Activated T-cell treated with anti-CD3 and anti-CD28 coated beads, Interleukin-2, amount 50 U/mL, for 72 hours (primary cell): ENCODE results near the gene STK25. TPM values are rescaled to one million over a fixed set of nuclear protein-coding genes. Genes with fewer than 3 reads are reported as not detected.
"Not testable (repeated sequence)": the region's sequence is repeated elsewhere in the genome, so short reads cannot be mapped to it uniquely, and the experiment has no call there.

ENCODE experiments used
- ATAC-seq, 2 donors: fragments of 150-1000 bp; cut with Tn5 transposase; replicated peaks in 1 of 2; 2 replicates each; pipeline ENCODE4 v1.10.0; 2021; ENCODE audit warnings: moderate library complexity in 2 of 2, mild to moderate bottlenecking in 1 of 2
- DNase-seq, 2 donors: peaks; one replicate each; pipeline ENCODE4 v3.0.0; 2021 to 2022; ENCODE audit warnings: mixed read lengths in 1 of 2
- H3K27ac Mint-ChIP-seq: one replicate; pipeline ENCODE4 v1.8.0; 2022; ENCODE audit warnings: mild to moderate bottlenecking, moderate library complexity, mixed read lengths
- H3K27me3 Mint-ChIP-seq: one replicate; pipeline ENCODE4 v1.8.0; 2022; ENCODE audit warnings: low read depth, mixed read lengths
- H3K36me3 Mint-ChIP-seq, 2 donors: one replicate each; pipeline ENCODE4 v1.8.0; 2022; ENCODE audit warnings: mixed read lengths in 2 of 2, mild to moderate bottlenecking in 1 of 2; ENCODE audit not compliant: insufficient read depth in 2 of 2
- H3K4me1 Mint-ChIP-seq: one replicate; pipeline ENCODE4 v1.8.0; 2022; ENCODE audit warnings: low read depth, mixed read lengths
- H3K4me3 Mint-ChIP-seq, 2 donors: one replicate each; pipeline ENCODE4 v1.8.0; 2022; ENCODE audit warnings: mild to moderate bottlenecking in 2 of 2, mixed read lengths in 2 of 2, moderate library complexity in 2 of 2
- H3K9me3 Mint-ChIP-seq, 2 donors: one replicate each; pipeline ENCODE4 v1.8.0; 2022; ENCODE audit warnings: mixed read lengths in 2 of 2
- total RNA-seq, 2 donors: library from RNA; stranded (reverse); gene quantifications; one replicate each; pipeline ENCODE4 v1.2.3, GENCODE V29; 2022

STK25 gene
- total RNA-seq, 2 donors from 2014 or later = 81.6 to 83.5 TPM

GRCh38 chr2:241451840-241452506 is 56.4 kb downstream of the STK25 start:
- no peaks in the 10 kb centered on the region for H3K9me3 Mint-ChIP-seq
- H3K4me1 Mint-ChIP-seq = no peaks in the 10 kb centered on the region
- no peak overlapping the region for H3K27ac Mint-ChIP-seq
- DNase-seq (no peak), ATAC-seq (no peak)
- peaks cover 1 to 2% of the 10 kb centered on the region in 2 donors for H3K36me3 Mint-ChIP-seq
- H3K27me3 Mint-ChIP-seq = peaks cover 39% of the 10 kb centered on the region
- H3K4me3 Mint-ChIP-seq = no peak overlapping the region

GRCh38 chr2:241450092-241450491 is 58.3 kb downstream of the STK25 start:
- peaks cover 47% of the 10 kb centered on the region for H3K27me3 Mint-ChIP-seq
- not testable (repeated sequence) for H3K36me3 Mint-ChIP-seq, H3K4me3 Mint-ChIP-seq, ATAC-seq, H3K4me1 Mint-ChIP-seq, DNase-seq, H3K9me3 Mint-ChIP-seq, H3K27ac Mint-ChIP-seq

- ATAC-seq = peak; percentile 29
- peaks cover 43% of the 10 kb centered on the region for H3K27me3 Mint-ChIP-seq
- H3K9me3 Mint-ChIP-seq = no peaks in the 10 kb centered on the region
- DNase-seq = peak; percentile 11 to 13
- H3K4me1 Mint-ChIP-seq = peaks cover 33% of the 10 kb centered on the region
- H3K4me3 Mint-ChIP-seq = no peak overlapping the region
- no peak overlapping the region for H3K27ac Mint-ChIP-seq
- H3K36me3 Mint-ChIP-seq = peaks cover 11 to 14% of the 10 kb centered on the region in 2 donors
These were observed 63.0 kb downstream of the STK25 start for GRCh38 chr2:241445426-241445825.

GRCh38 chr2:241443486-241444223 is 64.7 kb downstream of the STK25 start:
- Mint-ChIP-seq H3K9me3 (no peaks in the 10 kb centered on the region), H3K4me3 (peak overlapping the region; percentile 18 to 32), H3K27ac (peak overlapping the region; percentile 92), H3K27me3 (peaks cover 40% of the 10 kb centered on the region), H3K36me3 (peaks cover 9 to 17% of the 10 kb centered on the region in 2 donors), H3K4me1 (peaks cover 33% of the 10 kb centered on the region)
- ATAC-seq (peak; percentile 86 to 87), DNase-seq (peak; percentile 95 to 97)

Other genes with a start within 250 kb of the STK25 start
- gene HDLBP, start 192.9 kb downstream of the STK25 start, total RNA-seq = 100 to 1,000 TPM; 272 to 283 TPM
- 100 to 1,000 TPM; 269 to 272 TPM for gene SEPTIN2, start 192.7 kb downstream of the STK25 start, total RNA-seq
- gene FARP2, start 152.3 kb downstream of the STK25 start, total RNA-seq = 10 to 100 TPM; 30.2 to 30.8 TPM
- gene BOK, start 50.2 kb upstream of the STK25 start, total RNA-seq = under 1 TPM in 1 of 2 donors, not detected in 1; 0.10 TPM
- gene THAP4, start 128.6 kb upstream of the STK25 start, total RNA-seq = 10 to 100 TPM; 41.8 to 50.9 TPM
- 100 to 1,000 TPM in 1 of 2 donors, 10 to 100 TPM in 1; 97.9 to 109 TPM for gene ATG4B, start 129.1 kb upstream of the STK25 start, total RNA-seq
- 10 to 100 TPM; 64.6 to 97.5 TPM for gene DTYMK, start 178.2 kb upstream of the STK25 start, total RNA-seq
- gene ING5, start 193.5 kb upstream of the STK25 start, total RNA-seq = 10 to 100 TPM; 39.9 to 42.6 TPM
- 10 to 100 TPM; 24.0 to 25.8 TPM for gene D2HGDH, start 226.0 kb upstream of the STK25 start, total RNA-seq